Measurements from ENCODE around the gene OR2D3.
"Not testable (repeated sequence)": the region's sequence is repeated elsewhere in the genome, so short reads cannot be mapped to it uniquely, and the experiment has no call there.

Gene OR2D3

GRCh38 chr11:6920702-6921101 lies at the start of gene OR2D3:
Gene OR2D3, plus strand, starts transcription at chr11:6921002. Its CDS starts 0 bp downstream, at chr11:6921002.
- DNase-seq, result no peak

GRCh38 chr11:6871278-6871677 lies 49.5 kb upstream of the OR2D3 start:
- DNase-seq, result no peak

- no peak for DNase-seq
These were observed 45.0 kb upstream of the OR2D3 start for GRCh38 chr11:6875761-6876160.

GRCh38 chr11:6876325-6876724 lies 44.5 kb upstream of the OR2D3 start, which contains the start of gene OR10A4:
Gene OR10A4, plus strand, starts transcription at chr11:6876625. Its CDS starts 23 bp downstream, at chr11:6876648.
- DNase-seq, result no peak

- no peak for DNase-seq
These were observed 43.9 kb upstream of the OR2D3 start for GRCh38 chr11:6876914-6877313.

GRCh38 chr11:6882751-6883150 lies 38.1 kb upstream of the OR2D3 start:
- DNase-seq, result no peak

GRCh38 chr11:6887711-6888110 lies 33.1 kb upstream of the OR2D3 start:
- not testable (repeated sequence) for DNase-seq

- DNase-seq, result no peak
These were observed 32.0 kb upstream of the OR2D3 start for GRCh38 chr11:6888830-6889229.

- DNase-seq, result no peak
These were observed 31.0 kb upstream of the OR2D3 start for GRCh38 chr11:6889835-6890234.

GRCh38 chr11:6892400-6892799 lies 28.4 kb upstream of the OR2D3 start, which contains the start of gene OR2D2:
Gene OR2D2, minus strand, starts transcription at chr11:6892500. Its CDS starts 0 bp downstream, at chr11:6892500.
- DNase-seq, result no peak

- no peak for DNase-seq
These were observed 26.7 kb upstream of the OR2D3 start for GRCh38 chr11:6894097-6894496.

- no peak for DNase-seq
These were observed 25.8 kb upstream of the OR2D3 start for GRCh38 chr11:6895010-6895409.

GRCh38 chr11:6898911-6899310 lies 21.9 kb upstream of the OR2D3 start:
- no peak for DNase-seq

GRCh38 chr11:6900327-6900999 lies 20.3 kb upstream of the OR2D3 start:
- no peak for DNase-seq

- DNase-seq, result not testable (repeated sequence)
These were observed 16.0 kb upstream of the OR2D3 start for GRCh38 chr11:6904804-6905203.

- DNase-seq, result no peak
These were observed 9.4 kb upstream of the OR2D3 start for GRCh38 chr11:6911378-6911777.

GRCh38 chr11:6911948-6912347 lies 8.9 kb upstream of the OR2D3 start:
- no peak for DNase-seq

GRCh38 chr11:6919698-6920097 lies 1.1 kb upstream of the OR2D3 start:
- DNase-seq, result no peak

- no peak for DNase-seq
These were observed 4.3 kb downstream of the OR2D3 start for GRCh38 chr11:6925007-6925577.

GRCh38 chr11:6925636-6926207 lies 4.9 kb downstream of the OR2D3 start:
- DNase-seq, result no peak

GRCh38 chr11:6926208-6927029 lies 5.6 kb downstream of the OR2D3 start, which contains the start of gene ZNF215:
Gene ZNF215, plus strand, starts transcription at chr11:6926426. Its CDS starts 5,847 bp downstream, at chr11:6932273.
- DNase-seq, result no peak

GRCh38 chr11:6927030-6927617 lies 6.3 kb downstream of the OR2D3 start:
- peak; percentile 12 for DNase-seq

- DNase-seq, result no peak
These were observed 8.1 kb downstream of the OR2D3 start for GRCh38 chr11:6928916-6929315.
